Muscle of arm (tissue), 12 donors: ENCODE data around the gene UNKL. TPM values are rescaled to one million over a fixed set of nuclear protein-coding genes. Genes with fewer than 3 reads are reported as not detected.

ENCODE experiments used
- DNase-seq: peaks from one replicate; pipeline ENCODE4 v3.0.0-alpha.2; 2013
- polyA plus RNA-seq, 12 donors: library from polyadenylated mRNA; unstranded; fragments of 120-200 nt; gene quantifications; one replicate each; pipeline ENCODE4 v1.2.1, GENCODE V29; 2013; ENCODE audit not compliant: insufficient read length in 12 of 12

Gene UNKL
- polyA plus RNA-seq, 12 donors: 6.1 to 20.1 (median 8.4) TPM; not detected in 1

- DNase-seq: no peak
Observed at GRCh38 chr16:1378087-1378803, 36.3 kb downstream of the UNKL start.

GRCh38 chr16:1377406-1378010 lies 37.0 kb downstream of the UNKL start:
- no peak for DNase-seq

- no peak for DNase-seq
Observed at GRCh38 chr16:1375741-1376410, 38.6 kb downstream of the UNKL start.

- no peak for DNase-seq
Observed at GRCh38 chr16:1375298-1375640, 39.2 kb downstream of the UNKL start.

GRCh38 chr16:1374418-1375297 lies 39.8 kb downstream of the UNKL start:
- no peak for DNase-seq

GRCh38 chr16:1372292-1372950 lies 42.1 kb downstream of the UNKL start:
- no peak for DNase-seq

- DNase-seq: no peak
Observed at GRCh38 chr16:1371054-1371978, 43.2 kb downstream of the UNKL start.

- no peak for DNase-seq
Observed at GRCh38 chr16:1367486-1368174, 46.9 kb downstream of the UNKL start.

GRCh38 chr16:1366712-1367299 lies 47.7 kb downstream of the UNKL start:
- no peak for DNase-seq

- DNase-seq: no peak
Observed at GRCh38 chr16:1366060-1366711, 48.3 kb downstream of the UNKL start.

- no peak for DNase-seq
Observed at GRCh38 chr16:1364510-1364909, 50.0 kb downstream of the UNKL start.

GRCh38 chr16:1363501-1364041 lies 50.9 kb downstream of the UNKL start:
- DNase-seq: no peak

GRCh38 chr16:1362807-1363206 lies 51.7 kb downstream of the UNKL start:
- DNase-seq: no peak

GRCh38 chr16:1361685-1362360 lies 52.7 kb downstream of the UNKL start:
- DNase-seq: no peak

- DNase-seq: no peak
Observed at GRCh38 chr16:1357906-1358566, 56.5 kb downstream of the UNKL start.

- DNase-seq: no peak
Observed at GRCh38 chr16:1356061-1356900, 58.2 kb downstream of the UNKL start.
